ENCODE data around the gene NKIRAS1.
"Not testable (repeated sequence)": the region's sequence is repeated elsewhere in the genome, so short reads cannot be mapped to it uniquely, and the experiment has no call there.

NKIRAS1 gene

GRCh38 chr3:23872330-23872729 lies 44.5 kb downstream of the NKIRAS1 start:
- in situ Hi-C loops (cut with HindIII; ENCODE audit: low sequenced_read_pairs), result no loop called here

- in situ Hi-C loops (cut with HindIII; ENCODE audit: low sequenced_read_pairs), result not testable (repeated sequence)
Measured at GRCh38 chr3:23871361-23871760, 45.4 kb downstream of the NKIRAS1 start.

GRCh38 chr3:23870663-23871043 lies 46.1 kb downstream of the NKIRAS1 start:
- in situ Hi-C loops (cut with HindIII; ENCODE audit: low sequenced_read_pairs), result not testable (repeated sequence)

- in situ Hi-C loops (cut with HindIII; ENCODE audit: low sequenced_read_pairs), result loop anchor here (5.0 kb wide), 1 partner anchor 82 kb away; no protein-coding TSS in a partner anchor
Measured at GRCh38 chr3:23869977-23870662, 46.7 kb downstream of the NKIRAS1 start.

- in situ Hi-C loops (cut with HindIII; ENCODE audit: low sequenced_read_pairs), result loop anchor here (5.0 kb wide), 1 partner anchor 84 kb away; no protein-coding TSS in a partner anchor
Measured at GRCh38 chr3:23867838-23868237, 49.0 kb downstream of the NKIRAS1 start.

GRCh38 chr3:23867400-23867799 lies 49.4 kb downstream of the NKIRAS1 start:
- in situ Hi-C loops (cut with HindIII; ENCODE audit: low sequenced_read_pairs), result loop anchor here (5.0 kb wide), 1 partner anchor 85 kb away; no protein-coding TSS in a partner anchor

GRCh38 chr3:23865595-23866396 lies 51.0 kb downstream of the NKIRAS1 start:
- in situ Hi-C loops (cut with HindIII; ENCODE audit: low sequenced_read_pairs), result loop anchor here (5.0 kb wide), 1 partner anchor 87 kb away; no protein-coding TSS in a partner anchor

GRCh38 chr3:23864931-23865330 lies 51.9 kb downstream of the NKIRAS1 start:
- in situ Hi-C loops (cut with HindIII; ENCODE audit: low sequenced_read_pairs), result loop anchor here (5.0 kb wide), 1 partner anchor 87 kb away; no protein-coding TSS in a partner anchor

- in situ Hi-C loops (cut with HindIII; ENCODE audit: low sequenced_read_pairs), result no loop called here
Measured at GRCh38 chr3:23863060-23863459, 53.7 kb downstream of the NKIRAS1 start.

- in situ Hi-C loops (cut with HindIII; ENCODE audit: low sequenced_read_pairs), result no loop called here
Measured at GRCh38 chr3:23861689-23862088, 55.1 kb downstream of the NKIRAS1 start.

- in situ Hi-C loops (cut with HindIII; ENCODE audit: low sequenced_read_pairs), result no loop called here
Measured at GRCh38 chr3:23859839-23860382, 56.9 kb downstream of the NKIRAS1 start.

- in situ Hi-C loops (cut with HindIII; ENCODE audit: low sequenced_read_pairs), result no loop called here
Measured at GRCh38 chr3:23859012-23859743, 57.6 kb downstream of the NKIRAS1 start.

- in situ Hi-C loops (cut with HindIII; ENCODE audit: low sequenced_read_pairs), result no loop called here
Measured at GRCh38 chr3:23856286-23856685, 60.5 kb downstream of the NKIRAS1 start.

GRCh38 chr3:23849462-23849861 lies 67.3 kb downstream of the NKIRAS1 start:
- in situ Hi-C loops (cut with HindIII; ENCODE audit: low sequenced_read_pairs), result not testable (repeated sequence)

GRCh38 chr3:23845326-23846216 lies 71.2 kb downstream of the NKIRAS1 start:
- in situ Hi-C loops (cut with HindIII; ENCODE audit: low sequenced_read_pairs), result no loop called here

GRCh38 chr3:23843869-23844268 lies 72.9 kb downstream of the NKIRAS1 start:
- in situ Hi-C loops (cut with HindIII; ENCODE audit: low sequenced_read_pairs), result no loop called here

Measured in endothelial cell of hepatic sinusoid (primary cell).